A673 (cell line): ENCODE data around the gene ABCC5. TPM values are rescaled to one million over a fixed set of nuclear protein-coding genes. Genes with fewer than 3 reads are reported as not detected.

ENCODE experiments used
- BruUV-seq: library from RNA; stranded (reverse); fragments of 400-500 nt; replicated peaks from 2 replicates; lab custom pipeline; 2021; lab: Mats Ljungman, UMichigan
- CTCF ChIA-PET: fragments of 300-600 bp; sonication (Branson Sonifier 250); formaldehyde crosslinking; loops from one replicate; lab custom pipeline; 2022; ENCODE audit warnings: antibody characterized with exemption; lab: Charles Lee
- POLR2A ChIA-PET: fragments of 300-600 bp; sonication (Branson Sonifier 250); formaldehyde crosslinking; loops from one replicate; lab custom pipeline; 2022; ENCODE audit warnings: antibody characterized with exemption; ENCODE audit not compliant: low non-redundant PET; lab: Charles Lee
- DNase-seq: peaks from one replicate; pipeline ENCODE4 v3.0.0-alpha.2; 2015; ENCODE audit warnings: low spot score
- H3K27ac ChIP-seq: fragments of 200-600 bp; sonication (generic); 2 replicates; pipeline ENCODE4 v1.5.1; 2016; ENCODE audit warnings: mixed run types, low read depth, mild to moderate bottlenecking, mixed read lengths, antibody characterized with exemption, low read length; ENCODE audit not compliant: poor library complexity, severe bottlenecking
- H3K27me3 ChIP-seq: fragments of 200-600 bp; sonication (generic); replicated peaks from 2 replicates; pipeline ENCODE4 v1.6.1; 2017; ENCODE audit warnings: mixed run types, low read depth, mild to moderate bottlenecking, mixed read lengths, antibody characterized with exemption, low read length; ENCODE audit not compliant: insufficient read depth, poor library complexity
- H3K36me3 ChIP-seq: fragments of 200-600 bp; sonication (generic); 2 replicates; pipeline ENCODE4 v1.6.1; 2016; ENCODE audit warnings: mixed run types, mild to moderate bottlenecking, mixed read lengths, antibody characterized with exemption, low read length; ENCODE audit not compliant: insufficient read depth, poor library complexity, severe bottlenecking
- H3K4me1 ChIP-seq: fragments of 200-600 bp; sonication (generic); 2 replicates; pipeline ENCODE4 v1.6.1; 2017; ENCODE audit warnings: mixed run types, mild to moderate bottlenecking, mixed read lengths, antibody characterized with exemption, low read length; ENCODE audit not compliant: insufficient read depth, poor library complexity, severe bottlenecking
- H3K4me3 ChIP-seq: fragments of 200-600 bp; sonication (generic); 2 replicates; pipeline ENCODE4 v1.5.1; 2016; ENCODE audit warnings: low read depth, mixed run types, mild to moderate bottlenecking, mixed read lengths, low read length; ENCODE audit not compliant: poor library complexity, severe bottlenecking
- H3K9me3 ChIP-seq: fragments of 200-600 bp; sonication (generic); 2 replicates; pipeline ENCODE4 v1.6.1; 2016; ENCODE audit warnings: mixed run types, low read depth, mild to moderate bottlenecking, mixed read lengths, antibody characterized with exemption, low read length; ENCODE audit not compliant: poor library complexity, severe bottlenecking
- CTCF ChIP-seq: fragments of 300-800, 200-600 bp; sonication (generic); conservative IDR thresholded peaks from 2 replicates; pipeline ENCODE4 v1.5.1; 2017; ENCODE audit warnings: low read depth, mild to moderate bottlenecking, antibody characterized with exemption, low read length, moderate library complexity, mixed read lengths
- EZH2 ChIP-seq: fragments of 200-600 bp; sonication (generic); IDR thresholded peaks from 2 replicates; pipeline ENCODE4 v1.6.1; 2017; ENCODE audit warnings: borderline replicate concordance, low read depth, mild to moderate bottlenecking, mixed read lengths, antibody characterized with exemption, low read length; ENCODE audit not compliant: poor library complexity, severe bottlenecking
- intact Hi-C: fragments of 100-400 bp; cut with micrococcal nuclease; formaldehyde crosslinking; loops from one replicate; pipeline ENCODE4 v1.10.0; 2022; ENCODE audit not compliant: unreplicated experiment
- microRNA-seq: library from miRNA; unstranded; fragments of <30 nt; microRNA quantifications from one replicate; pipeline ENCODE4 v1.2.0, GENCODE V29; 2021
- total RNA-seq: library from RNA; stranded (reverse); gene quantifications from 2 replicates; pipeline ENCODE4 v1.2.3, GENCODE V29; 2021

Gene ABCC5
- total RNA-seq, 1 experiment from 2014 or later = 32.0 TPM

GRCh38 chr3:183870563-183870962, 147.1 kb downstream of the ABCC5 start:
- no peak overlapping the region for H3K4me3 ChIP-seq
- TF ChIP-seq CTCF (no peak), EZH2 (no peak)
- ChIA-PET CTCF (no interaction called here), POLR2A (no interaction called here)
- no peak for DNase-seq
- no peak overlapping the region for H3K27ac ChIP-seq
- H3K36me3 ChIP-seq = peaks cover 18% of the 10 kb centered on the region
- no peaks in the 10 kb centered on the region for H3K4me1 ChIP-seq
- H3K9me3 ChIP-seq = no peaks in the 10 kb centered on the region
- H3K27me3 ChIP-seq = no peaks in the 10 kb centered on the region
- intact Hi-C loops = no loop called here
- no TSS peak for BruUV-seq

Small RNA genes lying within 50 kb of the gene (microRNA-seq; reads per million reads assigned to microRNA genes)
- gene MIR4448 = not detected

Other genes starting within 250 kb of the ABCC5 start
- gene MAP6D1, start 192.3 kb downstream of the ABCC5 start, total RNA-seq = 5.0 and 5.9 TPM in 2 replicates
- gene PARL, start 133.0 kb downstream of the ABCC5 start, total RNA-seq = 73.7 and 79.8 TPM in 2 replicates
- not detected in 2 replicates for gene HTR3D, start 13.9 kb upstream of the ABCC5 start, total RNA-seq
- gene HTR3C, start 35.2 kb upstream of the ABCC5 start, total RNA-seq = not detected in 2 replicates
- not detected in 2 replicates for gene HTR3E, start 79.2 kb upstream of the ABCC5 start, total RNA-seq
- gene EIF2B5, start 117.5 kb upstream of the ABCC5 start, total RNA-seq = 57.8 and 64.2 TPM in 2 replicates
- gene DVL3, start 137.5 kb upstream of the ABCC5 start, total RNA-seq = 82.6 and 83.3 TPM in 2 replicates
- gene AP2M1, start 157.0 kb upstream of the ABCC5 start, total RNA-seq = 382 and 419 TPM in 2 replicates
- 65.1 and 65.2 TPM in 2 replicates for gene ABCF3, start 168.3 kb upstream of the ABCC5 start, total RNA-seq
- gene VWA5B2, start 211.7 kb upstream of the ABCC5 start, total RNA-seq = 0.13 TPM in 1 of 2 replicates, not detected in the other
- gene ALG3, start 231.1 kb upstream of the ABCC5 start, total RNA-seq = 68.5 and 68.8 TPM in 2 replicates
- 7.0 and 7.8 TPM in 2 replicates for gene EEF1AKMT4, start 231.8 kb upstream of the ABCC5 start, total RNA-seq
- 1.3 and 2.2 TPM in 2 replicates for gene CAMK2N2, start 243.7 kb upstream of the ABCC5 start, total RNA-seq